T-helper 2 cell treated with Interferon-gamma antibody and Interleukin-4, amounts not matched to agents 5 μg/mL and 100 μg/mL, for 36 hours (primary cell): ENCODE measurements around the gene ZFHX2.

ENCODE experiments used
- DNase-seq: peaks from one replicate; pipeline ENCODE4 v3.0.0; 2021; ENCODE audit warnings: low spot score
- H3K27ac Mint-ChIP-seq: one replicate; pipeline ENCODE4 v1.8.0; 2021; ENCODE audit warnings: mild to moderate bottlenecking, mixed read lengths
- H3K27me3 Mint-ChIP-seq: one replicate; pipeline ENCODE4 v1.8.0; 2021; ENCODE audit warnings: low read depth, mixed read lengths
- H3K36me3 Mint-ChIP-seq: one replicate; pipeline ENCODE4 v1.8.0; 2021; ENCODE audit warnings: low read depth, mixed read lengths
- H3K4me1 Mint-ChIP-seq: one replicate; pipeline ENCODE4 v1.8.0; 2021; ENCODE audit warnings: low read depth, mixed read lengths
- H3K4me3 Mint-ChIP-seq: one replicate; pipeline ENCODE4 v1.8.0; 2022; ENCODE audit warnings: mild to moderate bottlenecking, moderate library complexity, mixed read lengths
- H3K9me3 Mint-ChIP-seq: one replicate; pipeline ENCODE4 v1.8.0; 2021; ENCODE audit warnings: mixed read lengths

ZFHX2 gene

GRCh38 chr14:23568021-23568599 is 16.5 kb upstream of the ZFHX2 start:
- Mint-ChIP-seq H3K27me3 (peaks cover 3% of the 10 kb centered on the region), H3K4me1 (peaks cover 32% of the 10 kb centered on the region), H3K36me3 (peaks cover 30% of the 10 kb centered on the region), H3K27ac (peak overlapping the region; percentile 99), H3K4me3 (peak overlapping the region; percentile 100), H3K9me3 (no peaks in the 10 kb centered on the region)
- no peak for DNase-seq

GRCh38 chr14:23567186-23568020 is 15.8 kb upstream of the ZFHX2 start, which contains the start of gene AP1G2:
TSS of gene AP1G2 (minus strand) at chr14:23567791. CDS start at chr14:23567314, 477 bp downstream.
- peak; percentile 88 for DNase-seq
- H3K4me1 Mint-ChIP-seq: peaks cover 29% of the 10 kb centered on the region

GRCh38 chr14:23566778-23567185 is 15.2 kb upstream of the ZFHX2 start:
- DNase-seq: no peak
- H3K4me3 Mint-ChIP-seq: peak overlapping the region; percentile 100
- H3K9me3 Mint-ChIP-seq: no peaks in the 10 kb centered on the region
- no peaks in the 10 kb centered on the region for H3K27me3 Mint-ChIP-seq
- H3K4me1 Mint-ChIP-seq: peaks cover 27% of the 10 kb centered on the region
- peak overlapping the region; percentile 99 for H3K27ac Mint-ChIP-seq
- H3K36me3 Mint-ChIP-seq: peaks cover 36% of the 10 kb centered on the region

More at GRCh38 chr14:23567186-23568020, 15.8 kb upstream of the ZFHX2 start, which contains the start of gene AP1G2:
- Mint-ChIP-seq H3K27me3 (peaks cover 3% of the 10 kb centered on the region), H3K4me3 (peak within 1 kb of the TSS; percentile 100), H3K9me3 (no peaks in the 10 kb centered on the region), H3K36me3 (peaks cover 35% of the 10 kb centered on the region), H3K27ac (peak within 1 kb of the TSS; percentile 99)

GRCh38 chr14:23566112-23566777 is 14.7 kb upstream of the ZFHX2 start:
- Mint-ChIP-seq H3K27ac (peak overlapping the region; percentile 99), H3K36me3 (peaks cover 41% of the 10 kb centered on the region), H3K9me3 (no peaks in the 10 kb centered on the region), H3K4me3 (peak overlapping the region; percentile 100), H3K4me1 (peaks cover 27% of the 10 kb centered on the region), H3K27me3 (no peaks in the 10 kb centered on the region)
- DNase-seq: no peak

- H3K9me3 Mint-ChIP-seq: no peaks in the 10 kb centered on the region
- H3K4me3 Mint-ChIP-seq: peak overlapping the region; percentile 18
- H3K4me1 Mint-ChIP-seq: peaks cover 27% of the 10 kb centered on the region
- peaks cover 45% of the 10 kb centered on the region for H3K36me3 Mint-ChIP-seq
- H3K27me3 Mint-ChIP-seq: no peaks in the 10 kb centered on the region
- no peak for DNase-seq
- peak overlapping the region; percentile 3 for H3K27ac Mint-ChIP-seq
These were observed 14.1 kb upstream of the ZFHX2 start for GRCh38 chr14:23565626-23566025.

GRCh38 chr14:23564876-23565275 is 13.3 kb upstream of the ZFHX2 start:
- DNase-seq: no peak
- Mint-ChIP-seq H3K4me1 (peaks cover 31% of the 10 kb centered on the region), H3K27ac (no peak overlapping the region), H3K27me3 (no peaks in the 10 kb centered on the region), H3K4me3 (peak overlapping the region; percentile 33), H3K36me3 (peaks cover 51% of the 10 kb centered on the region), H3K9me3 (no peaks in the 10 kb centered on the region)

- DNase-seq: no peak
- H3K9me3 Mint-ChIP-seq: no peaks in the 10 kb centered on the region
- peaks cover 32% of the 10 kb centered on the region for H3K4me1 Mint-ChIP-seq
- peaks cover 55% of the 10 kb centered on the region for H3K36me3 Mint-ChIP-seq
- H3K27me3 Mint-ChIP-seq: no peaks in the 10 kb centered on the region
- no peak overlapping the region for H3K4me3 Mint-ChIP-seq
- H3K27ac Mint-ChIP-seq: no peak overlapping the region
These were observed 12.7 kb upstream of the ZFHX2 start for GRCh38 chr14:23564181-23564812.

- Mint-ChIP-seq H3K36me3 (peaks cover 58% of the 10 kb centered on the region), H3K9me3 (no peaks in the 10 kb centered on the region), H3K4me1 (peaks cover 27% of the 10 kb centered on the region), H3K4me3 (no peak overlapping the region), H3K27me3 (no peaks in the 10 kb centered on the region), H3K27ac (no peak overlapping the region)
- DNase-seq: no peak
These were observed 12.1 kb upstream of the ZFHX2 start for GRCh38 chr14:23563473-23564180.

- H3K27ac Mint-ChIP-seq: no peak overlapping the region
- H3K9me3 Mint-ChIP-seq: no peaks in the 10 kb centered on the region
- no peaks in the 10 kb centered on the region for H3K27me3 Mint-ChIP-seq
- peak; percentile 31 for DNase-seq
- H3K4me1 Mint-ChIP-seq: peaks cover 23% of the 10 kb centered on the region
- H3K36me3 Mint-ChIP-seq: peaks cover 58% of the 10 kb centered on the region
- H3K4me3 Mint-ChIP-seq: no peak overlapping the region
These were observed 11.4 kb upstream of the ZFHX2 start for GRCh38 chr14:23562822-23563472.

GRCh38 chr14:23561873-23562821 is 10.6 kb upstream of the ZFHX2 start:
- Mint-ChIP-seq H3K9me3 (no peaks in the 10 kb centered on the region), H3K27me3 (no peaks in the 10 kb centered on the region), H3K4me1 (peaks cover 21% of the 10 kb centered on the region), H3K4me3 (no peak overlapping the region), H3K27ac (no peak overlapping the region), H3K36me3 (peaks cover 54% of the 10 kb centered on the region)
- DNase-seq: no peak

GRCh38 chr14:23561259-23561658 is 9.7 kb upstream of the ZFHX2 start:
- H3K4me1 Mint-ChIP-seq: peaks cover 22% of the 10 kb centered on the region
- no peaks in the 10 kb centered on the region for H3K27me3 Mint-ChIP-seq
- DNase-seq: no peak
- no peak overlapping the region for H3K27ac Mint-ChIP-seq
- no peaks in the 10 kb centered on the region for H3K9me3 Mint-ChIP-seq
- no peak overlapping the region for H3K4me3 Mint-ChIP-seq
- peaks cover 49% of the 10 kb centered on the region for H3K36me3 Mint-ChIP-seq

GRCh38 chr14:23559926-23560520 is 8.5 kb upstream of the ZFHX2 start:
- DNase-seq: no peak
- H3K27me3 Mint-ChIP-seq: no peaks in the 10 kb centered on the region
- H3K36me3 Mint-ChIP-seq: peaks cover 43% of the 10 kb centered on the region
- no peak overlapping the region for H3K4me3 Mint-ChIP-seq
- peaks cover 26% of the 10 kb centered on the region for H3K4me1 Mint-ChIP-seq
- no peaks in the 10 kb centered on the region for H3K9me3 Mint-ChIP-seq
- H3K27ac Mint-ChIP-seq: peak overlapping the region; percentile 20
